NT2/D1 (cell line): Measurements from ENCODE around the gene ADARB2.

Source experiments
- SUZ12 ChIP-seq: IDR thresholded peaks from 2 replicates; pipeline ENCODE4 v1.6.1; 2011; ENCODE audit not compliant: insufficient read length, insufficient read depth; ENCODE audit errors: extremely low read depth
- YY1 ChIP-seq: IDR thresholded peaks from 2 replicates; pipeline ENCODE4 v1.6.1; 2011; ENCODE audit not compliant: insufficient read length, insufficient read depth
- ZNF274 ChIP-seq: IDR thresholded peaks from 2 replicates; pipeline ENCODE4 v1.6.1; 2011; ENCODE audit warnings: mild to moderate bottlenecking, low read depth, low read length

DNA sequence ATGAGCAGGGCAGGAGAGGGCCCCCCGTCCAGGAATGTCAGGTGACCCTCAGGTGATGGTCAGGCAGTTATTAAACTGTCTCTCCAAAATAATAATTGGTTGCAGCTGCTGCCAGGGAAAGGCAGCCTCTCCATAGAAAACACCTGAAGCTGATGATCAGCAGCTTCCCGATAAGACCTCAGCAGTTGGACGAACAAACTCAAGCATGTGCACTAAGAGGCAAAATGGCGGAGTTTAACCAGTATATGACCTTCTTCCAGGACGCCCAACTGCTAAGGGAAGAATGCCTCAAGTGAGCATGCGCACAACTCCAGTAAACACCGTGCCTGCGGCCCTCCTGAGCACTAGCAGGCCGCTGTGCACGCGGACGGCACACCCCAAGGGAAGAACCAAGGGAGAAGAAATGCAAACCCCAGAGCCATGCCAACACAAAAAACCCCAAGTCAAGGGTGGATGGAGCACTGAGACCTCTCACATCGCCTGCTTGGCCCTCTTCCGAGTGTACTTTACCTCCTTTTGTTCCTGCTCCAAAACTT is 38.9 kb upstream of the ADARB2 start:
- no peak for TF ChIP-seq ZNF274
- TF ChIP-seq YY1, result no peak
- no peak for TF ChIP-seq SUZ12
